ENCODE measurements around the gene ZNF853.

DNA sequence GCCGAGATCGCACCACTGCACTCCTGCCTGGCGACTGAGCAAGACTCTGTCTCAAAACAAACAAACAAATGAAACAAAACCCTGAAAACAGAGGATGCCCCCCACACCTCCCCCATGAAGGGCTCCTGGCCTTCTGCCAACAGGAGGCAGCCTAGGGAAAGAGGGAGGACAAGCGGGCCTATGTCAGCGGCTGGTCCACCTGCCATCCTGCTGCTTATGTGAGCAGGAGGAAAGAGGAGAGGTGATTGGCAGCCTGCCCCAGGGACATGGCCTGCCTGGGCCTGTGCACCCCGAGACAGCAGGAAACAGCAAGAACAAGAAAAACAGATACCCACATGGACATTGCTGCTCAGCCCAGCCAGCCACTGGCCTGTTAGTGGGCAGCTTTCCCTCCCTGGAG, 12.6 kb downstream of the ZNF853 start:
- TF ChIP-seq POLR2A (IDR thresholded peaks at IDR 0.05; ENCODE audit: low read depth, low read length) (no peak), POLR2AphosphoS5 (IDR thresholded peaks at IDR 0.05; ENCODE audit: low read depth, low read length) (no peak), TAF1 (IDR thresholded peaks at IDR 0.05; ENCODE audit: low read depth, low read length) (no peak), POU2F2 (IDR thresholded peaks at IDR 0.05; ENCODE audit: low read depth, low read length) (no peak)

All from GM12891 (cell line).